Naive thymus-derived CD4-positive, alpha-beta T cell (primary cell): ENCODE data around the gene TSPAN32. TPM values are rescaled to one million over a fixed set of nuclear protein-coding genes. Genes with fewer than 3 reads are reported as not detected.

Experiments used
- ATAC-seq: fragments of 150-1000 bp; cut with Tn5 transposase; 2 replicates; pipeline ENCODE4 v1.10.0; 2021; ENCODE audit warnings: mild to moderate bottlenecking, moderate library complexity
- CTCF ChIA-PET: fragments of 350-600 bp; sonication (Branson Sonifier 250); formaldehyde crosslinking; loops from one replicate; lab custom pipeline; 2021; ENCODE audit warnings: antibody characterized with exemption; lab: Charles Lee
- POLR2A ChIA-PET: fragments of 350-600 bp; sonication (Branson Sonifier 250); formaldehyde crosslinking; loops from one replicate; lab custom pipeline; 2021; ENCODE audit warnings: antibody characterized with exemption, inconsistent platforms; lab: Charles Lee
- DNase-seq, 9 donors: peaks; one replicate each; pipeline versions ENCODE4 v3.0.0 to v3.0.0-alpha.2; 2020 to 2022; ENCODE audit warnings: mixed read lengths in 1 of 9
- H3K27ac ChIP-seq: one replicate; pipeline ENCODE4 v1.7.0; 2013; ENCODE audit warnings: mild to moderate bottlenecking, low read depth, low read length, moderate library complexity
- H3K27me3 ChIP-seq, 2 donors: one replicate each; pipeline ENCODE4 v1.7.0; 2013; ENCODE audit warnings: low read length in 2 of 2, mild to moderate bottlenecking in 2 of 2, moderate library complexity in 2 of 2; ENCODE audit not compliant: control insufficient read depth in 2 of 2, insufficient read depth in 2 of 2
- H3K36me3 ChIP-seq, 3 experiments: 1 replicate in 2 of 3; 2 replicates in 1 of 3; pipeline ENCODE4 v1.7.0; 2013; ENCODE audit warnings: low read length in 3 of 3, mild to moderate bottlenecking in 3 of 3, moderate library complexity in 1 of 3; ENCODE audit not compliant: insufficient read depth in 3 of 3, control insufficient read depth in 2 of 3
- H3K4me1 ChIP-seq, 2 donors: one replicate each; pipeline ENCODE4 v1.7.0; 2013; ENCODE audit warnings: low read length in 2 of 2, mild to moderate bottlenecking in 2 of 2, moderate library complexity in 1 of 2; ENCODE audit not compliant: control insufficient read depth in 2 of 2, insufficient read depth in 2 of 2
- H3K4me3 ChIP-seq: 2 replicates; pipeline ENCODE4 v1.7.0; 2013; ENCODE audit warnings: mild to moderate bottlenecking, low read length
- H3K9me3 ChIP-seq, 3 experiments: 1 replicate in 2 of 3; 2 replicates in 1 of 3; pipeline ENCODE4 v1.7.0; 2013; ENCODE audit warnings: low read length in 3 of 3; ENCODE audit not compliant: control insufficient read depth in 2 of 3
- H3K27ac Mint-ChIP-seq, 9 donors: one replicate each; pipeline ENCODE4 v1.8.0; 2020 to 2022; ENCODE audit warnings: mixed read lengths in 9 of 9, mild to moderate bottlenecking in 8 of 9, moderate library complexity in 5 of 9, inconsistent platforms in 2 of 9
- H3K27me3 Mint-ChIP-seq, 5 donors: one replicate each; pipeline ENCODE4 v1.8.0; 2021 to 2022; ENCODE audit warnings: mixed read lengths in 5 of 5, mild to moderate bottlenecking in 1 of 5
- H3K36me3 Mint-ChIP-seq, 5 donors: one replicate each; pipeline ENCODE4 v1.8.0; 2020 to 2022; ENCODE audit warnings: mixed read lengths in 5 of 5, mild to moderate bottlenecking in 3 of 5, inconsistent platforms in 1 of 5
- H3K4me1 Mint-ChIP-seq, 7 donors: one replicate each; pipeline ENCODE4 v1.8.0; 2020 to 2022; ENCODE audit warnings: mixed read lengths in 7 of 7, mild to moderate bottlenecking in 3 of 7, inconsistent platforms in 1 of 7
- H3K4me3 Mint-ChIP-seq, 10 donors: one replicate each; pipeline ENCODE4 v1.8.0; 2020 to 2022; ENCODE audit warnings: mild to moderate bottlenecking in 10 of 10, mixed read lengths in 10 of 10, moderate library complexity in 6 of 10, inconsistent platforms in 2 of 10
- H3K9me3 Mint-ChIP-seq, 11 donors: one replicate each; pipeline ENCODE4 v1.8.0; 2020 to 2022; ENCODE audit warnings: mixed read lengths in 11 of 11, mild to moderate bottlenecking in 4 of 11, inconsistent platforms in 1 of 11, moderate library complexity in 1 of 11
- intact Hi-C, 2 donors: fragments of 100-400 bp; cut with micrococcal nuclease; formaldehyde crosslinking; loops; one replicate each; pipeline ENCODE4 v1.15.1; 2023
- polyA plus RNA-seq, 2 donors: library from polyadenylated mRNA; unstranded; fragments of 300-500 nt; fragmentation: Illumina TruSeq; gene quantifications; one replicate each; pipeline ENCODE4 v1.2.3, GENCODE V29; 2021
- total RNA-seq, 6 experiments: library from RNA in 5 of 6; stranded (reverse) in 5 of 6; gene quantifications; 1 replicate in 5 of 6; 2 replicates in 1 of 6; pipeline ENCODE4 v1.2.3 and lab custom pipeline; 2021 to 2026

Gene TSPAN32
- total and polyA plus RNA-seq, 7 experiments from 2014 or later: 15.7 to 116 (median 63.9) TPM

- DNase-seq: no peak
- POLR2A ChIA-PET: no interaction called here
- no peaks in the 10 kb centered on the region for H3K36me3 ChIP-seq
- H3K27ac ChIP-seq: no peak overlapping the region
- intact Hi-C loops: no loop called here
- no peak for ATAC-seq
- CTCF ChIA-PET: no interaction called here
- H3K4me3 Mint-ChIP-seq: no peak overlapping the region
- H3K27ac Mint-ChIP-seq: no peak overlapping the region
- H3K27me3 Mint-ChIP-seq: peaks cover 0 to 2% (median 0%) of the 10 kb centered on the region in 5 donors
- peaks cover 0 to 3% (median 0%) of the 10 kb centered on the region in 7 donors for H3K4me1 Mint-ChIP-seq
- H3K4me1 ChIP-seq: no peaks in the 10 kb centered on the region
- no peak overlapping the region for H3K4me3 ChIP-seq
- H3K9me3 Mint-ChIP-seq: peaks cover 0 to 8% (median 0%) of the 10 kb centered on the region in 11 donors
- H3K36me3 Mint-ChIP-seq: no peaks in the 10 kb centered on the region
- no peaks in the 10 kb centered on the region for H3K9me3 ChIP-seq
- H3K27me3 ChIP-seq: no peaks in the 10 kb centered on the region
Observed at GRCh38 chr11:2259466-2259830, 42.4 kb upstream of the TSPAN32 start.

GRCh38 chr11:2259897-2260451 is 41.8 kb upstream of the TSPAN32 start:
- ATAC-seq (no peak), DNase-seq (no peak)
- CTCF ChIA-PET: no interaction called here
- Histone ChIP-seq H3K9me3 (no peaks in the 10 kb centered on the region), H3K27ac (no peak overlapping the region), H3K4me1 (no peaks in the 10 kb centered on the region), H3K27me3 (no peaks in the 10 kb centered on the region), H3K4me3 (no peak overlapping the region), H3K36me3 (no peaks in the 10 kb centered on the region)
- H3K27me3 Mint-ChIP-seq: peaks cover 0 to 2% (median 0%) of the 10 kb centered on the region in 5 donors
- intact Hi-C loops: no loop called here
- no peak overlapping the region for H3K27ac Mint-ChIP-seq
- H3K4me3 Mint-ChIP-seq: no peak overlapping the region
- H3K36me3 Mint-ChIP-seq: no peaks in the 10 kb centered on the region
- POLR2A ChIA-PET: no interaction called here
- H3K4me1 Mint-ChIP-seq: peaks cover 0 to 3% (median 0%) of the 10 kb centered on the region in 7 donors
- peaks cover 0 to 5% (median 0%) of the 10 kb centered on the region in 11 donors for H3K9me3 Mint-ChIP-seq

- Histone ChIP-seq H3K36me3 (no peaks in the 10 kb centered on the region), H3K4me3 (no peak overlapping the region), H3K27me3 (no peaks in the 10 kb centered on the region), H3K9me3 (no peaks in the 10 kb centered on the region), H3K27ac (no peak overlapping the region), H3K4me1 (peaks cover 5 to 7% of the 10 kb centered on the region in 2 donors)
- no peaks in the 10 kb centered on the region for H3K36me3 Mint-ChIP-seq
- ChIA-PET CTCF (no interaction called here), POLR2A (no interaction called here)
- no peaks in the 10 kb centered on the region for H3K27me3 Mint-ChIP-seq
- peaks cover 6 to 9% (median 6%) of the 10 kb centered on the region in 7 donors for H3K4me1 Mint-ChIP-seq
- H3K9me3 Mint-ChIP-seq: peaks cover 0 to 2% (median 0%) of the 10 kb centered on the region in 11 donors
- no peak overlapping the region for H3K4me3 Mint-ChIP-seq
- ATAC-seq (no peak), DNase-seq (no peak)
- no peak overlapping the region for H3K27ac Mint-ChIP-seq
- intact Hi-C loops: no loop called here
Observed at GRCh38 chr11:2260491-2261364, 41.1 kb upstream of the TSPAN32 start.

- Histone ChIP-seq H3K27ac (no peak overlapping the region), H3K27me3 (no peaks in the 10 kb centered on the region), H3K4me3 (no peak overlapping the region), H3K4me1 (peaks cover 13 to 14% of the 10 kb centered on the region in 2 donors), H3K9me3 (no peaks in the 10 kb centered on the region), H3K36me3 (no peaks in the 10 kb centered on the region)
- Mint-ChIP-seq H3K27me3 (no peaks in the 10 kb centered on the region), H3K4me1 (peaks cover 14 to 18% (median 15%) of the 10 kb centered on the region in 7 donors), H3K4me3 (no peak overlapping the region), H3K27ac (no peak overlapping the region), H3K36me3 (no peaks in the 10 kb centered on the region), H3K9me3 (peaks cover 0 to 2% (median 0%) of the 10 kb centered on the region in 11 donors)
- POLR2A ChIA-PET: no interaction called here
- no peak for DNase-seq
- intact Hi-C loops: no loop called here
- CTCF ChIA-PET: no interaction called here
- no peak for ATAC-seq
Observed at GRCh38 chr11:2261436-2262230, 40.2 kb upstream of the TSPAN32 start.

GRCh38 chr11:2262301-2263070 is 39.3 kb upstream of the TSPAN32 start:
- no peaks in the 10 kb centered on the region for H3K36me3 ChIP-seq
- H3K27me3 ChIP-seq: no peaks in the 10 kb centered on the region
- POLR2A ChIA-PET: no interaction called here
- H3K27me3 Mint-ChIP-seq: no peaks in the 10 kb centered on the region
- H3K9me3 Mint-ChIP-seq: no peaks in the 10 kb centered on the region
- H3K36me3 Mint-ChIP-seq: no peaks in the 10 kb centered on the region
- DNase-seq (no peak), ATAC-seq (no peak)
- intact Hi-C loops: no loop called here
- CTCF ChIA-PET: no interaction called here
- no peak overlapping the region for H3K4me3 ChIP-seq
- no peak overlapping the region for H3K4me3 Mint-ChIP-seq
- H3K27ac Mint-ChIP-seq: no peak overlapping the region
- no peaks in the 10 kb centered on the region for H3K9me3 ChIP-seq
- H3K4me1 ChIP-seq: peaks cover 13 to 20% of the 10 kb centered on the region in 2 donors
- H3K4me1 Mint-ChIP-seq: peaks cover 15 to 18% (median 16%) of the 10 kb centered on the region in 7 donors
- no peak overlapping the region for H3K27ac ChIP-seq

- no peak for DNase-seq
- H3K9me3 Mint-ChIP-seq: no peaks in the 10 kb centered on the region
Observed at GRCh38 chr11:2263071-2263565, 38.7 kb upstream of the TSPAN32 start.

More at GRCh38 chr11:2263071-2263565, 38.7 kb upstream of the TSPAN32 start:
- Histone ChIP-seq H3K27me3 (no peaks in the 10 kb centered on the region), H3K36me3 (no peaks in the 10 kb centered on the region), H3K4me3 (no peak overlapping the region), H3K4me1 (peaks cover 13 to 20% of the 10 kb centered on the region in 2 donors), H3K9me3 (no peaks in the 10 kb centered on the region), H3K27ac (no peak overlapping the region)
- no peak for ATAC-seq
- peaks cover 15 to 18% (median 17%) of the 10 kb centered on the region in 7 donors for H3K4me1 Mint-ChIP-seq
- no peak overlapping the region for H3K27ac Mint-ChIP-seq
- ChIA-PET CTCF (no interaction called here), POLR2A (no interaction called here)
- H3K4me3 Mint-ChIP-seq: no peak overlapping the region
- H3K27me3 Mint-ChIP-seq: peaks cover 0 to 4% (median 3%) of the 10 kb centered on the region in 5 donors
- intact Hi-C loops: no loop called here
- no peaks in the 10 kb centered on the region for H3K36me3 Mint-ChIP-seq
